PC-3 (cell line): ENCODE results near the gene NBAS. TPM values are rescaled to one million over a fixed set of nuclear protein-coding genes. Genes with fewer than 3 reads are reported as not detected.

Source experiments
- ATAC-seq: fragments of 200-7000 bp; cut with Tn5 transposase; 2 replicates; pipeline ENCODE4 v1.9.1; 2020; ENCODE audit warnings: mild to moderate bottlenecking, moderate library complexity
- BruUV-seq: library from RNA; stranded (reverse); fragments of 400-500 nt; replicated peaks from 2 replicates; lab custom pipeline; 2021; lab: Mats Ljungman, UMichigan
- CTCF ChIA-PET: fragments of 300-600 bp; sonication (Branson Sonifier 250); formaldehyde crosslinking; loops from one replicate; lab custom pipeline; 2022; ENCODE audit warnings: antibody characterized with exemption; lab: Charles Lee
- POLR2A ChIA-PET: fragments of 300-600 bp; sonication (Branson Sonifier 250); formaldehyde crosslinking; loops from one replicate; lab custom pipeline; 2022; ENCODE audit warnings: antibody characterized with exemption; ENCODE audit not compliant: unreplicated experiment; lab: Charles Lee
- DNase-seq: peaks from one replicate; pipeline ENCODE4 v3.0.0-alpha.2; 2015
- H2AFZ ChIP-seq: fragments of 300-600 bp; sonication (generic); 2 replicates; pipeline ENCODE4 v1.6.0; 2016; ENCODE audit warnings: antibody characterized with exemption, low read length
- H3F3A ChIP-seq: fragments of 300-600 bp; sonication (generic); one replicate; pipeline ENCODE4 v1.6.0; 2017; ENCODE audit warnings: antibody characterized with exemption, low read length, control low read depth, mild to moderate bottlenecking; ENCODE audit not compliant: unreplicated experiment
- H3K27ac ChIP-seq: fragments of 300-600 bp; sonication (generic); 2 replicates; pipeline ENCODE4 v1.5.1; 2016; ENCODE audit warnings: mild to moderate bottlenecking, low read length
- H3K27me3 ChIP-seq: fragments of 300-600 bp; sonication (generic); 2 replicates; pipeline ENCODE4 v1.6.1; 2016; ENCODE audit warnings: low read length, mixed read lengths
- H3K36me3 ChIP-seq: fragments of 300-600 bp; sonication (generic); 2 replicates; pipeline ENCODE4 v1.6.1; 2016; ENCODE audit warnings: low read depth, mixed run types, low read length, mixed read lengths
- H3K4me1 ChIP-seq: fragments of 300-600 bp; sonication (generic); 2 replicates; pipeline ENCODE4 v1.5.1; 2016; ENCODE audit warnings: low read length; ENCODE audit not compliant: insufficient read depth
- H3K4me2 ChIP-seq: fragments of 300-600 bp; sonication (generic); 2 replicates; pipeline ENCODE4 v1.6.0; 2016; ENCODE audit warnings: low read length
- H3K4me3 ChIP-seq: fragments of 300-600 bp; sonication (generic); 2 replicates; pipeline ENCODE4 v1.5.1; 2016; ENCODE audit warnings: mild to moderate bottlenecking, low read length, mixed read lengths
- H3K79me2 ChIP-seq: fragments of 300-600 bp; sonication (generic); 2 replicates; pipeline ENCODE4 v1.6.1; 2017; ENCODE audit warnings: low read length, mixed read lengths
- H3K9ac ChIP-seq: fragments of 300-600 bp; sonication (generic); 2 replicates; pipeline ENCODE4 v1.6.0; 2016; ENCODE audit warnings: mild to moderate bottlenecking, low read length
- H3K9me2 ChIP-seq: fragments of 300-600 bp; sonication (generic); replicated peaks from 2 replicates; pipeline ENCODE4 v1.6.1; 2016; ENCODE audit warnings: mixed run types, low read length, mixed read lengths
- H3K9me3 ChIP-seq: fragments of 300-600 bp; sonication (generic); 2 replicates; pipeline ENCODE4 v1.6.1; 2016; ENCODE audit warnings: low read length, mixed read lengths
- H4K20me1 ChIP-seq: fragments of 300-600 bp; sonication (generic); 2 replicates; pipeline ENCODE4 v1.6.1; 2016; ENCODE audit warnings: low read length, mixed read lengths
- EZH2 ChIP-seq: fragments of 300-600 bp; sonication (generic); IDR thresholded peaks from one replicate; pipeline ENCODE4 v1.6.1; 2017; ENCODE audit warnings: antibody characterized with exemption, mild to moderate bottlenecking, low read length; ENCODE audit not compliant: unreplicated experiment
- EZH2phosphoT487 ChIP-seq: fragments of 300-600 bp; sonication (generic); IDR thresholded peaks from 2 replicates; pipeline ENCODE4 v1.6.1; 2018; ENCODE audit warnings: mild to moderate bottlenecking, antibody characterized with exemption, low read length, borderline replicate concordance
- intact Hi-C: fragments of 100-400 bp; cut with micrococcal nuclease; formaldehyde crosslinking; loops from 2 replicates; pipeline ENCODE4 v1.9.0; 2023
- total RNA-seq: library from RNA; depleted of rRNA; stranded (reverse); fragments of >200 nt; gene quantifications from 2 replicates; pipeline ENCODE4 v1.2.3, GENCODE V29; 2014
- TF ChIP-seq, protein P1 (sequence below): fragments of 300-600 bp; sonication (generic); conservative IDR thresholded peaks from 2 replicates; pipeline ENCODE4 v1.5.1; 2017; ENCODE audit warnings: antibody characterized with exemption, low read depth, mild to moderate bottlenecking, low read length

Gene NBAS
- total RNA-seq, 1 experiment from 2014 or later: 37.2 TPM

DNA sequence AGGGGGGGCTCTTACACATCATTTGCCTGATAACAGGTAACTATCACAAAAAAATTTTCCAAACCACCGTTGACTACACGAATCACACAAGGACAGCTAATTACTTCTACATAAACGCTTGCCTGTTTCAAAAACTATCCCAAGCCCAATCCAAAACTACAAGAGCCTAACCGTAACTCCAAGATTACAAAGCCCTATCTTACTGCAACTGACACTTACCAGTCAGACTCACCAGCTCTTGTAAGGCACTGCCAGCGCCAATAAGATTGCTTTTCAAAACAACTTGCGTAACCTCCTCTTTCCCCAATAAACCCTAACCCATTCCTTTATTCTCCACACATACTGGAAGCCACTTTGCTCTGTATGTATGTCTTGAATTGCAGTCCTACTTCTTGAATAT lies 148.4 kb downstream of the NBAS start:
- Histone ChIP-seq H3K4me3 (no peak overlapping the region), H3K36me3 (no peaks in the 10 kb centered on the region), H2AFZ (no peak overlapping the region), H3K27me3 (no peaks in the 10 kb centered on the region), H3F3A (no peaks in the 10 kb centered on the region), H3K27ac (no peak overlapping the region), H4K20me1 (no peaks in the 10 kb centered on the region), H3K9me3 (no peaks in the 10 kb centered on the region), H3K4me1 (no peaks in the 10 kb centered on the region), H3K4me2 (no peak overlapping the region), H3K9ac (no peak overlapping the region), H3K79me2 (no peaks in the 10 kb centered on the region), H3K9me2 (no peaks in the 10 kb centered on the region)
- DNase-seq (no peak), ATAC-seq (no peak)
- CTCF ChIA-PET: interaction anchor here (0.8 kb wide), 1 partner anchor 143 kb away, joined by 4 read pairs; no protein-coding TSS in a partner anchor
- TF ChIP-seq EZH2phosphoT487 (no peak), EZH2 (no peak)
- TF ChIP-seq, protein P1, sequence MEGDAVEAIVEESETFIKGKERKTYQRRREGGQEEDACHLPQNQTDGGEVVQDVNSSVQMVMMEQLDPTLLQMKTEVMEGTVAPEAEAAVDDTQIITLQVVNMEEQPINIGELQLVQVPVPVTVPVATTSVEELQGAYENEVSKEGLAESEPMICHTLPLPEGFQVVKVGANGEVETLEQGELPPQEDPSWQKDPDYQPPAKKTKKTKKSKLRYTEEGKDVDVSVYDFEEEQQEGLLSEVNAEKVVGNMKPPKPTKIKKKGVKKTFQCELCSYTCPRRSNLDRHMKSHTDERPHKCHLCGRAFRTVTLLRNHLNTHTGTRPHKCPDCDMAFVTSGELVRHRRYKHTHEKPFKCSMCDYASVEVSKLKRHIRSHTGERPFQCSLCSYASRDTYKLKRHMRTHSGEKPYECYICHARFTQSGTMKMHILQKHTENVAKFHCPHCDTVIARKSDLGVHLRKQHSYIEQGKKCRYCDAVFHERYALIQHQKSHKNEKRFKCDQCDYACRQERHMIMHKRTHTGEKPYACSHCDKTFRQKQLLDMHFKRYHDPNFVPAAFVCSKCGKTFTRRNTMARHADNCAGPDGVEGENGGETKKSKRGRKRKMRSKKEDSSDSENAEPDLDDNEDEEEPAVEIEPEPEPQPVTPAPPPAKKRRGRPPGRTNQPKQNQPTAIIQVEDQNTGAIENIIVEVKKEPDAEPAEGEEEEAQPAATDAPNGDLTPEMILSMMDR: no peak
- BruUV-seq: no TSS peak
- intact Hi-C loops: no loop called here
- POLR2A ChIA-PET: no interaction called here

DNA sequence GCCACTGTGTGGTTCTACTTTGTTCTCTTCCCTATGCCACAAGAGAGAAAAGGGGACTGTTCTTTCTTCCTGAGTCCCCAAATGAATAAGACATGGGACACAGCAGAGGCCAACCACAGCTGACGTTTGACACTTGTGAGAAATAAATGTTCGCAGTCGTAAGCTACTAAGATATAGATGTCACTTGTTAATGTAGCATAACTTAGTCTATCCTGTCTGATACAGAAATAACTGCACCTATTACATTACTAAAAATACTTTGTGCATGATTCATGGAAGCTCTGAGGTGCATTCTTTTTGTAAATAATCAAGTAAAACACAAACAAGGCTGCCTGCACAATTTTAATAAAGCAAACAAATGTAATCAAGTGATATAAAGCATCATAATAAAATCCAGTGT lies 148.8 kb downstream of the NBAS start:
- H4K20me1 ChIP-seq: no peaks in the 10 kb centered on the region
- H2AFZ ChIP-seq: no peak overlapping the region
- no peak overlapping the region for H3K27ac ChIP-seq
- TF ChIP-seq, protein P1: no peak
- TF ChIP-seq EZH2: no peak
- TF ChIP-seq EZH2phosphoT487: no peak
- no peaks in the 10 kb centered on the region for H3K9me2 ChIP-seq
- intact Hi-C loops: no loop called here
- H3K79me2 ChIP-seq: no peaks in the 10 kb centered on the region
- H3K9ac ChIP-seq: no peak overlapping the region
- no peak for ATAC-seq
- H3K4me3 ChIP-seq: no peak overlapping the region
- POLR2A ChIA-PET: interaction anchor here (0.6 kb wide), 1 partner anchor 22 kb away, joined by 8 read pairs; no protein-coding TSS in a partner anchor
- BruUV-seq: no TSS peak
- no peaks in the 10 kb centered on the region for H3K9me3 ChIP-seq
- no peak overlapping the region for H3K4me2 ChIP-seq
- no peaks in the 10 kb centered on the region for H3K36me3 ChIP-seq
- no peaks in the 10 kb centered on the region for H3K4me1 ChIP-seq
- DNase-seq: peak; percentile 18
- CTCF ChIA-PET: no interaction called here
- no peaks in the 10 kb centered on the region for H3K27me3 ChIP-seq
- H3F3A ChIP-seq: no peaks in the 10 kb centered on the region

DNA sequence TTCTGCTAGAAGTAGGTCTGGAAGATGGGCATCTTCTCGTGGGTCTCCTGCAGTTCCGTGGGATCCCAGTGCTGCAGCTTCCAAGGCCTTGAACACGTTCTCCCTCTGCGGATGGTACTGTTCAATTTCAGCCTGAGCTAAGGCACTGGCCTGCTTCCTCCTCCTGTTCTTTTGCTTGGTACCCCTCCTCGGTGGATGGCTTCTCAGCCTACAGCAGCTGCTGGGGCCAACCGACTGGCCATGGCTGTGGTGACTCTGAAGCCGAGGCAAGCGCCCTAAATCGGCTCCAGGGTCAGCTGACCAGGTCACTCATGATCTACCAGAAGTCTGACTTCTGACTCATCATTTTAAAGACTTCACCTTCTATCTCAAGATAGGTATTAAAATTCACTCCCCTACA lies 150.2 kb downstream of the NBAS start:
- Histone ChIP-seq H3K9me2 (no peaks in the 10 kb centered on the region), H3K79me2 (no peaks in the 10 kb centered on the region), H4K20me1 (no peaks in the 10 kb centered on the region), H3K27ac (no peak overlapping the region), H3K4me3 (no peak overlapping the region), H3K36me3 (no peaks in the 10 kb centered on the region), H3K4me2 (no peak overlapping the region), H3K27me3 (no peaks in the 10 kb centered on the region), H3K9ac (no peak overlapping the region), H3K9me3 (no peaks in the 10 kb centered on the region), H3K4me1 (no peaks in the 10 kb centered on the region), H3F3A (no peaks in the 10 kb centered on the region), H2AFZ (no peak overlapping the region)
- TF ChIP-seq EZH2phosphoT487 (no peak), EZH2 (no peak)
- TF ChIP-seq, protein P1: no peak
- intact Hi-C loops: no loop called here
- ATAC-seq (no peak), DNase-seq (no peak)
- BruUV-seq: no TSS peak
- ChIA-PET POLR2A (no interaction called here), CTCF (no interaction called here)
